HG03457 (cell line): ENCODE results near the gene ZRANB1.

ENCODE experiments used
- ATAC-seq: cut with Tn5 transposase; IDR thresholded peaks from one replicate; pipeline ENCODE4 v1.9.1; 2021; ENCODE audit warnings: moderate number of reproducible peaks; ENCODE audit not compliant: unreplicated experiment

The ZRANB1 gene

GRCh38 chr10:125017547-125018298 lies 75.8 kb downstream of the ZRANB1 start:
- no peak for ATAC-seq

GRCh38 chr10:125018576-125019143 lies 76.7 kb downstream of the ZRANB1 start:
- ATAC-seq: no peak

GRCh38 chr10:125020386-125020785 lies 78.5 kb downstream of the ZRANB1 start:
- ATAC-seq: no peak

GRCh38 chr10:125020871-125021270 lies 78.9 kb downstream of the ZRANB1 start:
- ATAC-seq: no peak

GRCh38 chr10:125021686-125022344 lies 79.9 kb downstream of the ZRANB1 start:
- ATAC-seq: no peak

- no peak for ATAC-seq
Measured at GRCh38 chr10:125022671-125023070, 80.7 kb downstream of the ZRANB1 start.

GRCh38 chr10:125023255-125023654 lies 81.3 kb downstream of the ZRANB1 start:
- no peak for ATAC-seq

GRCh38 chr10:125023862-125024496 lies 82.1 kb downstream of the ZRANB1 start:
- ATAC-seq: no peak

- no peak for ATAC-seq
Measured at GRCh38 chr10:125024497-125025234, 82.7 kb downstream of the ZRANB1 start.

- no peak for ATAC-seq
Measured at GRCh38 chr10:125025341-125025740, 83.4 kb downstream of the ZRANB1 start.

- ATAC-seq: no peak
Measured at GRCh38 chr10:125026036-125026931, 84.4 kb downstream of the ZRANB1 start.

GRCh38 chr10:125026974-125027735 lies 85.2 kb downstream of the ZRANB1 start:
- no peak for ATAC-seq

- ATAC-seq: no peak
Measured at GRCh38 chr10:125027871-125028869, 86.2 kb downstream of the ZRANB1 start.

- ATAC-seq: no peak
Measured at GRCh38 chr10:125029584-125030242, 87.8 kb downstream of the ZRANB1 start.

GRCh38 chr10:125030567-125031197 lies 88.8 kb downstream of the ZRANB1 start:
- ATAC-seq: no peak

GRCh38 chr10:125032474-125033020 lies 90.6 kb downstream of the ZRANB1 start:
- ATAC-seq: no peak
